ENCODE data around the gene FNBP1L. TPM values are rescaled to one million over a fixed set of nuclear protein-coding genes. Genes with fewer than 3 reads are reported as not detected.
"Not testable (repeated sequence)": the region's sequence is repeated elsewhere in the genome, so short reads cannot be mapped to it uniquely, and the experiment has no call there.

FNBP1L gene
- total RNA-seq, 2 experiments from 2014 or later, result 0.14 to 0.45 TPM

DNA sequence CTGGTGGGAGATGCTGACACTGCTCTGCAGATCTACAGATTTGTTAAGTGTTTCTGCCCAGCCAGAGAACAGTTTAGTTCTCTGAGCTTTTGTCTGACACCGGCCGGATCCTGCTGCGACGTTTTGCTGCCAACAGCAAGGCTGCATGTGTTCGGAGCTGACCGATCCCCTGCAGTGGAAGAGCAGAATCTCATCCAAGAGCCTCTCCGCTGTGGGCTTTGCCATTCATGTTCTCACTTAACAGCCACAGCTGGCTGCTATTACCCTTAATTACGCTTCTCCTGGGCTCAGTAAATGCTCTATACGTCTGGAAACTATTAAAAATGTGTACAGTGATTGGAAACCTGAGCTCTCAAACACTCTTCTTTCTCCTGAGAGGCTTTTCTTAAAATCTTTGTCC is 128.4 kb downstream of the FNBP1L start:
- Mint-ChIP-seq H3K27ac (no peak overlapping the region), H3K36me3 (no peaks in the 10 kb centered on the region), H3K4me1 (no peaks in the 10 kb centered on the region), H3K27me3 (no peaks in the 10 kb centered on the region), H3K9me3 (no peaks in the 10 kb centered on the region), H3K4me3 (no peak overlapping the region)
- DNase-seq, result no peak

DNA sequence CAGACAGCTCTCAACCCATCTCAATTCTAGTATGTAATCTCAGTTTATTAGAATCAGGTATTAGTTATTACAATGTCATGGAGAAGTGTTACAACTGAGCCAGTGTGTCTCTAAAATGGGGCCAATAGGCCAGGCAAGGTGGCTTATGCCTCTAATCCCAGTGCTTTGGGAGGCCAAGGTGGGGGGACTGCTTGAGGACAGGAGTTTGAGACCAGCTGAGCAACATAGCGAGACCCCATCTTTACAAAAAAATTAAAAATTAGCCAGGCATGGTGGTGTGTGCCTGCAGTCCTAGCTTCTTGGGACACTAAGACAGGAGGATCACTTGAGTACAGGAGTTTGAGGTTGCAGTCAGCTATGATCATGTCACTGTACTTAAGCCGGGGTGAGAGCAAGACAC is 128.8 kb downstream of the FNBP1L start:
- Mint-ChIP-seq H3K36me3 (no peaks in the 10 kb centered on the region), H3K4me3 (no peak overlapping the region), H3K9me3 (no peaks in the 10 kb centered on the region), H3K27ac (no peak overlapping the region), H3K27me3 (no peaks in the 10 kb centered on the region), H3K4me1 (no peaks in the 10 kb centered on the region)
- no peak for DNase-seq

- Mint-ChIP-seq H3K4me3 (no peak overlapping the region), H3K36me3 (no peaks in the 10 kb centered on the region), H3K4me1 (no peaks in the 10 kb centered on the region), H3K9me3 (no peaks in the 10 kb centered on the region), H3K27me3 (no peaks in the 10 kb centered on the region), H3K27ac (no peak overlapping the region)
- DNase-seq, result no peak
Observed at GRCh38 chr1:93577536-93578432, 129.9 kb downstream of the FNBP1L start.

DNA sequence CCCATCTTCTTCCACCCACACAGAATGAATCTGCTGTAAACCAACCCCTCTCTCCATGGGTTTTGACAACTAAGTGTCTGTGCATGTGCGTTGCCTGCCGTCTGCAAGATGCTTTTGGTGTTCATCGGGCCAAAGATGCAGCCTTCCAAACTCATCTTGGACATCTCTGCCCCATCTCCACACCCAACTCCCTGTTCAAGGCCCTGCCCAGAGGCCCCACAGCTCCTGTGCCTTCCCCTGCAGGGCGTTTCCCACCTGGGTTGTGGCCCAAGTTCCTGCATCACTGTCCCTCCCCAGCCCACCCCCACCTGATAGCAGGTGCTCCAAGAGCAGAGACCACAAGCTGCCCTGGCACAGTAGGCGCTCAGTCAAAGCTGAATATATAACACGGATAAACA is 130.5 kb downstream of the FNBP1L start:
- Mint-ChIP-seq H3K4me1 (no peaks in the 10 kb centered on the region), H3K9me3 (no peaks in the 10 kb centered on the region), H3K4me3 (no peak overlapping the region), H3K27ac (no peak overlapping the region), H3K36me3 (no peaks in the 10 kb centered on the region), H3K27me3 (no peaks in the 10 kb centered on the region)
- no peak for DNase-seq

DNA sequence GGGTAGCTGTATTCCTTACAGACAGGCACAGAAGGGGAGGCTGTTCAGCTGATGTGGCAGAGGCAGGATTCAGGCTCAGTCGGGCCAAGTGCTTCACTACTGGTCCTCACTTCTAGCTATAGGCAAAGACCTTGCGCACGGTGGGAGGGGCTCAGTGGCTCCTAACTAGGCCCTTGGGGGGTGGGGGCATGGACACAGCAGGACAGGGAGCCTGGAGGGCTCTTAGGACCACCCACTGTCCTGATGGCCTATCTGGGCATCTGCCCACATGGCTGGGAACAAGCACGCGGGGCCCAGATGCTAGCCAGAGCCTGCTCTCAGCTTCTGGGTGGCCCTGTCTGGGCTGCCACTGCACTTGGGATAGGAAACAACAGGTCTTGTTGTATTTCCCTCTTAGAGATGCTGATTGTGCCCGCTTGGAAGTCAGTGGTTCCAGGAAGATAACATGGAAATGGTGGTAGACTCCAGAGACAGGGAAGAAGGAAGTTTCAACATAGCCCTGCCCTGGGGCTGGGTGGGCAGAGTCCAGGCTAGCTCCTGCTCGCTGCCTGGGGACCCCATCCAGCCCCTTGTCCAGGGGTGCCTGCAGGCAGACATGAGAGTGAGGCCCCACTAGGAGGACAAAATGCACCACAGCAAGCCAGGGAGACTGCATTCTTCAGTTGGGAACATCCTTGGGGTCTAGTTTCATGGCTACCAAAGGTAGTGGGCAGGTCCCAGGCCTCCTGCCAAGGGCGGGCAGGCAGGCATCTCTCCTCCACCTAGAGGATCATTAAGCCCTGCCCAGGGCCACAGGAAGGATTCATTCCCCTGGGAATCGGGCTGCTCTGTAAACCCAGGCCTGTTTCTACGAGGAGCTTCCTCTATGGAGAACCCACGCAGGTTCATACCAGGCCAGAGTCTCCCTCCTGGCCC is 131.2 kb downstream of the FNBP1L start:
- Mint-ChIP-seq H3K4me3 (no peak overlapping the region), H3K27me3 (no peaks in the 10 kb centered on the region), H3K27ac (no peak overlapping the region)

GRCh38 chr1:93579891-93580290 is 132.0 kb downstream of the FNBP1L start:
- Mint-ChIP-seq H3K4me3 (no peak overlapping the region), H3K36me3 (no peaks in the 10 kb centered on the region), H3K4me1 (no peaks in the 10 kb centered on the region), H3K27me3 (no peaks in the 10 kb centered on the region), H3K9me3 (no peaks in the 10 kb centered on the region), H3K27ac (peak overlapping the region; percentile 45)
- no peak for DNase-seq

More for the DNA sequence above, 131.2 kb downstream of the FNBP1L start:
- Mint-ChIP-seq H3K9me3 (no peaks in the 10 kb centered on the region), H3K4me1 (no peaks in the 10 kb centered on the region), H3K36me3 (no peaks in the 10 kb centered on the region)
- DNase-seq, result no peak

GRCh38 chr1:93581917-93582850 is 134.3 kb downstream of the FNBP1L start:
- DNase-seq, result no peak
- Mint-ChIP-seq H3K27ac (no peak overlapping the region), H3K4me1 (no peaks in the 10 kb centered on the region), H3K36me3 (no peaks in the 10 kb centered on the region), H3K9me3 (no peaks in the 10 kb centered on the region), H3K4me3 (no peak overlapping the region), H3K27me3 (no peaks in the 10 kb centered on the region)

- Mint-ChIP-seq H3K27ac (no peak overlapping the region), H3K36me3 (no peaks in the 10 kb centered on the region)
Observed at GRCh38 chr1:93584261-93585003, 136.5 kb downstream of the FNBP1L start.

GRCh38 chr1:93585059-93585966 is 137.4 kb downstream of the FNBP1L start:
- no peak overlapping the region for H3K27ac Mint-ChIP-seq
- H3K36me3 Mint-ChIP-seq, result no peaks in the 10 kb centered on the region
- DNase-seq, result no peak
- no peak overlapping the region for H3K4me3 Mint-ChIP-seq
- H3K9me3 Mint-ChIP-seq, result no peaks in the 10 kb centered on the region
- peaks cover 7% of the 10 kb centered on the region for H3K4me1 Mint-ChIP-seq
- no peaks in the 10 kb centered on the region for H3K27me3 Mint-ChIP-seq

More at GRCh38 chr1:93584261-93585003, 136.5 kb downstream of the FNBP1L start:
- no peak for DNase-seq
- no peaks in the 10 kb centered on the region for H3K9me3 Mint-ChIP-seq
- peaks cover 4% of the 10 kb centered on the region for H3K4me1 Mint-ChIP-seq
- H3K27me3 Mint-ChIP-seq, result no peaks in the 10 kb centered on the region
- H3K4me3 Mint-ChIP-seq, result no peak overlapping the region

- Mint-ChIP-seq H3K4me3 (no peak overlapping the region), H3K27ac (no peak overlapping the region), H3K27me3 (no peaks in the 10 kb centered on the region), H3K9me3 (no peaks in the 10 kb centered on the region), H3K4me1 (peaks cover 20% of the 10 kb centered on the region), H3K36me3 (no peaks in the 10 kb centered on the region)
- no peak for DNase-seq
Observed at GRCh38 chr1:93587354-93587753, 139.4 kb downstream of the FNBP1L start.

DNA sequence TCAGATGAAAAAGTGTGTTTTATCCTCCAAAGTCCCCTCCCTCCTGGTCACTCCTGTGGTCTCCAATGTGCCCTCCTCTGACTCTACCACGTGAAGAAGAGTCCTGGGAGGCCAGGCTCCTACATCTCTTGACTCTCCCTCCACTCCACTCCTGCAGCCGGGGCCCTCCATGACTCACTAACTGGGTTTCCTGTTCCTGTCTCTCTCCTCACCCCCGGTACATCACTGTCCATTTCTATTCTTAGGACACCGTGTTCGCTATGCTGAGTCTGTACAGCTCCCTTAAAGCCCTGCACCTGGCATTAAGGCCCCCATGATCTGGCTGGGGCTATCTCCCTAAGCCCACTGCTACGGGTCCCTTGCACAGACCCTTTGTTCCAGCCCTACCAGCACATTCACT is 140.3 kb downstream of the FNBP1L start:
- Mint-ChIP-seq H3K9me3 (no peaks in the 10 kb centered on the region), H3K4me3 (no peak overlapping the region), H3K4me1 (peaks cover 21% of the 10 kb centered on the region), H3K27me3 (no peaks in the 10 kb centered on the region), H3K36me3 (no peaks in the 10 kb centered on the region), H3K27ac (no peak overlapping the region)
- DNase-seq, result no peak

GRCh38 chr1:93588955-93589354 is 141.0 kb downstream of the FNBP1L start:
- no peaks in the 10 kb centered on the region for H3K27me3 Mint-ChIP-seq
- no peaks in the 10 kb centered on the region for H3K9me3 Mint-ChIP-seq
- H3K4me1 Mint-ChIP-seq, result peaks cover 21% of the 10 kb centered on the region
- DNase-seq, result no peak
- no peaks in the 10 kb centered on the region for H3K36me3 Mint-ChIP-seq
- no peak overlapping the region for H3K4me3 Mint-ChIP-seq
- H3K27ac Mint-ChIP-seq, result no peak overlapping the region

- DNase-seq, result not testable (repeated sequence)
Observed at GRCh38 chr1:93591291-93591675, 143.4 kb downstream of the FNBP1L start.

More at GRCh38 chr1:93591291-93591675, 143.4 kb downstream of the FNBP1L start:
- H3K36me3 Mint-ChIP-seq, H3K9me3 Mint-ChIP-seq, H3K27me3 Mint-ChIP-seq, H3K4me3 Mint-ChIP-seq, H3K27ac Mint-ChIP-seq: not testable (repeated sequence)
- peaks cover 21% of the 10 kb centered on the region for H3K4me1 Mint-ChIP-seq

Data from activated naive CD8-positive, alpha-beta T cell treated with anti-CD3 and anti-CD28 coated beads for 36 hours (primary cell).